ENCODE results near the gene KPNA3.
"Not testable (repeated sequence)": the region's sequence is repeated elsewhere in the genome, so short reads cannot be mapped to it uniquely, and the experiment has no call there.

Gene KPNA3

GRCh38 chr13:49803047-49803446 lies 10.6 kb upstream of the KPNA3 start:
- not testable (repeated sequence) for DNase-seq

GRCh38 chr13:49802426-49802825 lies 9.9 kb upstream of the KPNA3 start:
- DNase-seq: no peak

- peak; percentile 23 for DNase-seq
Observed at GRCh38 chr13:49791711-49792549, 552 bp downstream of the KPNA3 start.

GRCh38 chr13:49791315-49791710 lies 1.2 kb downstream of the KPNA3 start:
- peak; percentile 23 for DNase-seq

GRCh38 chr13:49789968-49790367 lies 2.5 kb downstream of the KPNA3 start:
- DNase-seq: no peak

- DNase-seq: no peak
Observed at GRCh38 chr13:49786401-49787008, 6.0 kb downstream of the KPNA3 start.

- DNase-seq: no peak
Observed at GRCh38 chr13:49784886-49785570, 7.5 kb downstream of the KPNA3 start.

- no peak for DNase-seq
Observed at GRCh38 chr13:49783865-49784264, 8.6 kb downstream of the KPNA3 start.

GRCh38 chr13:49782784-49783183 lies 9.7 kb downstream of the KPNA3 start:
- no peak for DNase-seq

GRCh38 chr13:49781806-49782205 lies 10.7 kb downstream of the KPNA3 start:
- DNase-seq: no peak

- no peak for DNase-seq
Observed at GRCh38 chr13:49779721-49780120, 12.8 kb downstream of the KPNA3 start.

- DNase-seq: no peak
Observed at GRCh38 chr13:49777746-49778614, 14.5 kb downstream of the KPNA3 start.

GRCh38 chr13:49776871-49777270 lies 15.6 kb downstream of the KPNA3 start:
- no peak for DNase-seq

GRCh38 chr13:49774376-49775005 lies 18.0 kb downstream of the KPNA3 start:
- DNase-seq: no peak

GRCh38 chr13:49772828-49773227 lies 19.7 kb downstream of the KPNA3 start:
- DNase-seq: no peak

- DNase-seq: not testable (repeated sequence)
Observed at GRCh38 chr13:49761811-49762210, 30.7 kb downstream of the KPNA3 start.

- DNase-seq: no peak
Observed at GRCh38 chr13:49760558-49760957, 31.9 kb downstream of the KPNA3 start.

GRCh38 chr13:49759503-49759902 lies 33.0 kb downstream of the KPNA3 start:
- DNase-seq: no peak

- DNase-seq: no peak
Observed at GRCh38 chr13:49756263-49756662, 36.2 kb downstream of the KPNA3 start.

GRCh38 chr13:49754146-49754545 lies 38.3 kb downstream of the KPNA3 start:
- DNase-seq: no peak

- DNase-seq: no peak
Observed at GRCh38 chr13:49749848-49750247, 42.6 kb downstream of the KPNA3 start.

- no peak for DNase-seq
Observed at GRCh38 chr13:49746111-49746510, 46.4 kb downstream of the KPNA3 start.

All from DMS153 (cell line).